Measurements from ENCODE around the gene SMTN. TPM values are rescaled to one million over a fixed set of nuclear protein-coding genes. Genes with fewer than 3 reads are reported as not detected.

Gene SMTN
- total and polyA plus RNA-seq, 9 of the 15 experiments (the other 6 are each of a cell fraction or from before 2014, with no cell fraction given): 2.5 to 41.1 (median 16.1) TPM

DNA sequence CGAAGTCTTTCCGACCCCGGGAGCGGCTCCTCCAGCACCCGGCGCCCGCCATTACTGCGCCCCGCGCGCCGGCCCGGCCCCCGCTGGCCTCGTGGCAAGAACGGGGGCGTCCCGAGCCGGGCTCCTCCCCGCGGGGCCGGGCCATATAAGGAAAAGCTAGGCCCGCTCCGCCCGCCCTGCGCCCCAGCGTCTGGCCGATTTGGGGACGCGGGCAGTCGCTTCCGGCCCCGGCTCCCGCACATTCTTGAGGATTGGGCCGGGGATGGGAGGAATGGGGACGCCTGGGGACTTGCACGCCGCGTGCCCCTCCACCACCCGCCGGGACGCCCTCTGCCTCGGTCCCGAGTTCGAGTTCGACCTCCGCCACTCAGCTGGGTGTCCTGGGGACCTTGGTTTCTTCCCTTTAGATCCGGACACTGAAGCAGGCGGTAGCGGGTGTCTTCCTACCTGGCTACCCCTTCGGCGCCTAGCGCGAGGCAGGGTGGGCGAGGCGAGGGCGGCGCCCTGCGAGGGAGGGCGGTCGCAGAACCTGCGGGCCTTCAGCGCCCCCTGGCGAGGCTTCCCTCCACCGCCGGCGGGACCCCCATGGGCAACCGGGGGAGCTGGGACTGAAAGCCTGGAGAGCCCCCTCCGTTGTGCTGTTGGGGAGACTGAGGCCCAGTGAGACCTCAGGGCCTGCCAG lies 3.8 kb downstream of the SMTN start (continued):
- TF ChIP-seq ZNF274 (IDR thresholded peaks at IDR 0.05; ENCODE audit: borderline replicate concordance, low read depth, low read length) (no peak), ZKSCAN8 (CRISPR knock-in tag; IDR thresholded peaks at IDR 0.05) (no peak), NBN (IDR thresholded peaks at IDR 0.05; ENCODE audit: low read depth) (no peak), ZNF431 (CRISPR knock-in tag; IDR thresholded peaks at IDR 0.05) (peak; percentile 47; the same call in 1 of the 2 replicates), ZFP30 (CRISPR knock-in tag; IDR thresholded peaks at IDR 0.05; ENCODE audit: borderline replicate concordance) (no peak), FOXP1 (CRISPR knock-in tag; IDR thresholded peaks at IDR 0.05) (no peak), ZNF263 (CRISPR knock-in tag; IDR thresholded peaks at IDR 0.05; ENCODE audit: borderline replicate concordance) (no peak), ZNF253 (CRISPR knock-in tag; conservative IDR thresholded peaks at IDR 0.05) (no peak), NONO (IDR thresholded peaks at IDR 0.05; ENCODE audit: low read depth in 2 of 2, low read length in 1 of 2) (peak; percentile 19 to 68; a peak in 1 of 4 replicates), GTF2A2 (tag; IDR thresholded peaks at IDR 0.05) (no peak), HDAC6 (IDR thresholded peaks at IDR 0.05; ENCODE audit: low read depth, low read length) (no peak), HNRNPK (IDR thresholded peaks at IDR 0.05; ENCODE audit: low read depth, low read length, poor library complexity, severe bottlenecking) (no peak), LARP7 (IDR thresholded peaks at IDR 0.05) (no peak), MAFG (tag; conservative IDR thresholded peaks at IDR 0.05) (no peak), CREB1 (IDR thresholded peaks at IDR 0.05) (no peak), CREB1 (CRISPR knock-in tag; IDR thresholded peaks at IDR 0.05) (no peak), TCF7L2 (IDR thresholded peaks at IDR 0.05; ENCODE audit: low read depth, low read length) (no peak), ZNF347 (CRISPR knock-in tag; IDR thresholded peaks at IDR 0.05; ENCODE audit: low read depth) (no peak), EP400 (IDR thresholded peaks at IDR 0.05) (peak; percentile 84), PYGO2 (tag; IDR thresholded peaks at IDR 0.05) (no peak)
- TF ChIP-seq, protein P1, sequence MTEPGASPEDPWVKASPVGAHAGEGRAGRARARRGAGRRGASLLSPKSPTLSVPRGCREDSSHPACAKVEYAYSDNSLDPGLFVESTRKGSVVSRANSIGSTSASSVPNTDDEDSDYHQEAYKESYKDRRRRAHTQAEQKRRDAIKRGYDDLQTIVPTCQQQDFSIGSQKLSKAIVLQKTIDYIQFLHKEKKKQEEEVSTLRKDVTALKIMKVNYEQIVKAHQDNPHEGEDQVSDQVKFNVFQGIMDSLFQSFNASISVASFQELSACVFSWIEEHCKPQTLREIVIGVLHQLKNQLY (CRISPR knock-in tag; conservative IDR thresholded peaks at IDR 0.05): no peak
- TF ChIP-seq, protein P2, sequence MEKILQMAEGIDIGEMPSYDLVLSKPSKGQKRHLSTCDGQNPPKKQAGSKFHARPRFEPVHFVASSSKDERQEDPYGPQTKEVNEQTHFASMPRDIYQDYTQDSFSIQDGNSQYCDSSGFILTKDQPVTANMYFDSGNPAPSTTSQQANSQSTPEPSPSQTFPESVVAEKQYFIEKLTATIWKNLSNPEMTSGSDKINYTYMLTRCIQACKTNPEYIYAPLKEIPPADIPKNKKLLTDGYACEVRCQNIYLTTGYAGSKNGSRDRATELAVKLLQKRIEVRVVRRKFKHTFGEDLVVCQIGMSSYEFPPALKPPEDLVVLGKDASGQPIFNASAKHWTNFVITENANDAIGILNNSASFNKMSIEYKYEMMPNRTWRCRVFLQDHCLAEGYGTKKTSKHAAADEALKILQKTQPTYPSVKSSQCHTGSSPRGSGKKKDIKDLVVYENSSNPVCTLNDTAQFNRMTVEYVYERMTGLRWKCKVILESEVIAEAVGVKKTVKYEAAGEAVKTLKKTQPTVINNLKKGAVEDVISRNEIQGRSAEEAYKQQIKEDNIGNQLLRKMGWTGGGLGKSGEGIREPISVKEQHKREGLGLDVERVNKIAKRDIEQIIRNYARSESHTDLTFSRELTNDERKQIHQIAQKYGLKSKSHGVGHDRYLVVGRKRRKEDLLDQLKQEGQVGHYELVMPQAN (IDR thresholded peaks at IDR 0.05; ENCODE audit: borderline replicate concordance): peak; percentile 60; the same call in 1 of the 2 replicates
- TF ChIP-seq, protein P3, sequence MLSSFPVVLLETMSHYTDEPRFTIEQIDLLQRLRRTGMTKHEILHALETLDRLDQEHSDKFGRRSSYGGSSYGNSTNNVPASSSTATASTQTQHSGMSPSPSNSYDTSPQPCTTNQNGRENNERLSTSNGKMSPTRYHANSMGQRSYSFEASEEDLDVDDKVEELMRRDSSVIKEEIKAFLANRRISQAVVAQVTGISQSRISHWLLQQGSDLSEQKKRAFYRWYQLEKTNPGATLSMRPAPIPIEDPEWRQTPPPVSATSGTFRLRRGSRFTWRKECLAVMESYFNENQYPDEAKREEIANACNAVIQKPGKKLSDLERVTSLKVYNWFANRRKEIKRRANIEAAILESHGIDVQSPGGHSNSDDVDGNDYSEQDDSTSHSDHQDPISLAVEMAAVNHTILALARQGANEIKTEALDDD (IDR thresholded peaks at IDR 0.05): no peak
- TF ChIP-seq, protein P4, sequence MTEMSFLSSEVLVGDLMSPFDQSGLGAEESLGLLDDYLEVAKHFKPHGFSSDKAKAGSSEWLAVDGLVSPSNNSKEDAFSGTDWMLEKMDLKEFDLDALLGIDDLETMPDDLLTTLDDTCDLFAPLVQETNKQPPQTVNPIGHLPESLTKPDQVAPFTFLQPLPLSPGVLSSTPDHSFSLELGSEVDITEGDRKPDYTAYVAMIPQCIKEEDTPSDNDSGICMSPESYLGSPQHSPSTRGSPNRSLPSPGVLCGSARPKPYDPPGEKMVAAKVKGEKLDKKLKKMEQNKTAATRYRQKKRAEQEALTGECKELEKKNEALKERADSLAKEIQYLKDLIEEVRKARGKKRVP (CRISPR knock-in tag; IDR thresholded peaks at IDR 0.05): no peak

All from K562 (cell line).